Epithelial cell of proximal tubule (primary cell): ENCODE results near the gene CAPSL. TPM values are rescaled to one million over a fixed set of nuclear protein-coding genes. Genes with fewer than 3 reads are reported as not detected.
"Not testable (repeated sequence)": the region's sequence is repeated elsewhere in the genome, so short reads cannot be mapped to it uniquely, and the experiment has no call there.

Source experiments
- DNase-seq: peaks from one replicate; pipeline ENCODE4 v3.0.0-alpha.2; 2011; ENCODE audit warnings: low read depth
- H3K4me3 ChIP-seq: 2 replicates; pipeline ENCODE4 v1.5.1; 2011; ENCODE audit warnings: low read depth, mild to moderate bottlenecking, low read length
- total RNA-seq: library from RNA; depleted of rRNA; stranded (reverse); fragments of >200 nt; gene quantifications from 2 replicates; pipeline ENCODE4 v1.2.3, GENCODE V29; 2015
- TF ChIP-seq, protein P1 (sequence below): conservative IDR thresholded peaks from 2 replicates; pipeline ENCODE4 v1.5.1; 2012; ENCODE audit warnings: low read depth, mild to moderate bottlenecking, low read length

The CAPSL gene
- total RNA-seq, 1 donor from 2014 or later = not detected

DNA sequence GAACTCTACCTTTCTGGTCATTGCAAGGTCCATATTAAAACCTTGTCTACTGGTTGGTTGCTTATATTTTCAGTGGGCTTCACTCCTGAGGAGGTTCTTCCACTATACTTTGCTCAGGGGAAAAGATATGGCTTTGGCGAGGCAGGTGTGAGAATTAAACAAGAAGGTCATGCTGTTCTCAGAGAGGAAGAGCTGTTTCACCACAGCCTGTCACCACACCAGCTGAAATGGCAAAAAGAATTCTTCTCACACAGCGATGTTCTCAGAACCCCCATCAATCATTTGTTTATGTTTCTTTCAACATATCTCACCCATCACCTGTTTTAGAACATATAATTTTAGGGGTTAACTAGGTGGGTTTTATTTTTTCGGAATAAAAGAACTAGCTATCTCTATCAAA, 38.6 kb downstream of the CAPSL start:
- no peak overlapping the region for H3K4me3 ChIP-seq
- TF ChIP-seq, protein P1, sequence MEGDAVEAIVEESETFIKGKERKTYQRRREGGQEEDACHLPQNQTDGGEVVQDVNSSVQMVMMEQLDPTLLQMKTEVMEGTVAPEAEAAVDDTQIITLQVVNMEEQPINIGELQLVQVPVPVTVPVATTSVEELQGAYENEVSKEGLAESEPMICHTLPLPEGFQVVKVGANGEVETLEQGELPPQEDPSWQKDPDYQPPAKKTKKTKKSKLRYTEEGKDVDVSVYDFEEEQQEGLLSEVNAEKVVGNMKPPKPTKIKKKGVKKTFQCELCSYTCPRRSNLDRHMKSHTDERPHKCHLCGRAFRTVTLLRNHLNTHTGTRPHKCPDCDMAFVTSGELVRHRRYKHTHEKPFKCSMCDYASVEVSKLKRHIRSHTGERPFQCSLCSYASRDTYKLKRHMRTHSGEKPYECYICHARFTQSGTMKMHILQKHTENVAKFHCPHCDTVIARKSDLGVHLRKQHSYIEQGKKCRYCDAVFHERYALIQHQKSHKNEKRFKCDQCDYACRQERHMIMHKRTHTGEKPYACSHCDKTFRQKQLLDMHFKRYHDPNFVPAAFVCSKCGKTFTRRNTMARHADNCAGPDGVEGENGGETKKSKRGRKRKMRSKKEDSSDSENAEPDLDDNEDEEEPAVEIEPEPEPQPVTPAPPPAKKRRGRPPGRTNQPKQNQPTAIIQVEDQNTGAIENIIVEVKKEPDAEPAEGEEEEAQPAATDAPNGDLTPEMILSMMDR = no peak
- DNase-seq = no peak

GRCh38 chr5:35898952-35899660, 39.3 kb downstream of the CAPSL start:
- DNase-seq = no peak
- TF ChIP-seq, protein P1 = no peak
- no peak overlapping the region for H3K4me3 ChIP-seq

- H3K4me3 ChIP-seq = no peak overlapping the region
- DNase-seq = no peak
- TF ChIP-seq, protein P1 = no peak
Measured at GRCh38 chr5:35894131-35894530, 44.3 kb downstream of the CAPSL start.

- H3K4me3 ChIP-seq = not testable (repeated sequence)
Measured at GRCh38 chr5:35892799-35893198, 45.6 kb downstream of the CAPSL start.

DNA sequence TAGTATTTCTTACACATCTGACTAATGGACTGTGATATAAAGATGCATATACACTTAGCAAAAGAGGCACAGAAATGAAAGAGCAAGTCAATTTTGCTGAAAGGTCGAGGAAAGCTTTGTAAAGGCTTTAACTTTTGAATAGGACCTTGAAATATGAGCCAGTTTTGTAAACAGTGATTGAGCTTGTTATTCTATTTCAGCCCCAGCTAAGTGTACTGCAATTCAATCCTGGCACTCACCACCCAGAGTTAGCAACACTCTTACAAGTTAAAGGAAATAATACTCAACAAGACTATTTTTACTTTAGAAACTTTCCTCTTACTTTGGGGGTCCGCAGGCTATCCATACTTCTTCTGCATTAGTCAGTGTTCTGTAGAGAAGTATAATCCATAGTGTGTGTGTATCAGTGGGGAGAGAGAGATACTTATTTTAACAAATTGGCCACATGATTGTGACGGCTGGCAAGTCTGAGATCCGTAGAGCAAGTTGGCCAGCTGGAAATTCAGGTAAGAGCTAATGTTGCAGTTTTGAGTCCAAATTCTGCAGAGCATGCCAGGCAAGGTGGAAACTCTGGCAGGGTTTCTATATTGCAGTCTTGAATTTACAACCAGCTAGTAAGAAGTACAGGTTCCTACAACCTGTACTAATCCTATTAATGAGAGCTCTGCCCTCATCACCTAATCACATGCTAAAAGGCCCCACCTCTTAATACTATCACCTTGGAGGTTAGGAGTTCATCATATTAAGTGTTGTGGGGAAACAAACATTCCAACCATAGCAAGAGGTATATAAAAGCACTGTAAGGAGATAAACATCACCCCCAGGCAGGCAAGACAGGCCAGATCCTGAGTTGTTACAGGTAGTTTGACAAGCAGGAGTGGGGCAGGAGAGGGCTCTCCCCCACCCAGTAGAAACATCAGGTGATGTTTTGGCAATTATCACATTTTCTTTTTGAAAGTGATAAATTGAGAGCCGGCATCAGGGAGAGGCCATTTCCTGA, 48.1 kb downstream of the CAPSL start:
- TF ChIP-seq, protein P1 = no peak
- no peak overlapping the region for H3K4me3 ChIP-seq
- DNase-seq = no peak

More at GRCh38 chr5:35892799-35893198, 45.6 kb downstream of the CAPSL start:
- not testable (repeated sequence) for DNase-seq

DNA sequence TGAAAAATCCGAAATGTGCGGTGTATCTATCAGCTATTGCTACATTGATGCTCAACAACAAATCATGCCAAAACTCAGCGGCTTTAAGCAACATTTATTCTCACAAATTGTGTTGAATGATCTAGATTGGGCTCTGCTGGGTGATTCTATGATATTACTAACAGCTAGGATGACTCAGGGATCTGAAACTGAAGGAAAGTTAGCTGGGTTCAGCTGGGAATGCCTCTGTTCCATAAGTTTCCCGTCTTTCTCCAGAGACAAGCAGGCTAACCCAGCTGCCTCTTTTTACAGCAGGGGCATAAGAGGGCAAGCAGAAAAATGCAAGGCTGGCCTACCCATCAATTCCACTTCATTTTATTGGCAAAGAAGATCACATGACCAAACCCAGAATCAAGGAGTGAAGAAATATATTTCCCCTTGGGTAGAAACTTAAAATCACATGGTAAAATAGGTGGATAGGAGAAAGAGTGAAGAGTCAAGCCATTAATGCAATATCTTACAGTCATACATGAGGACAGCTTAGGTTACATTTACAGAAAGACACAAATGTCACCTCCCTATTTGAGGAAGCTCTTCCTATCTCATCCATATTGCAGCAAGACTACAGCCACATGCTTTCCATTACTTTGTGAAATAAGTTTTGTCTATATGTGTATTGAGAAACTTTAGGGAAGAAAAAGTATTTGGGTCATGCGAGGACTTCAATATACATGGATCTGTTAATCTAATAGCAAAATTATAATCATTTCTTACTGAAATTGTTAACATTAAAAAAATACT, 50.9 kb downstream of the CAPSL start:
- no peak for DNase-seq
- TF ChIP-seq, protein P1 = no peak
- H3K4me3 ChIP-seq = no peak overlapping the region

- DNase-seq = no peak
- TF ChIP-seq, protein P1 = no peak
- H3K4me3 ChIP-seq = no peak overlapping the region
Measured at GRCh38 chr5:35886381-35886780, 52.0 kb downstream of the CAPSL start.
